EH (cell line): ENCODE measurements around the gene MSGN1.

ENCODE experiments used
- DNase-seq: peaks from one replicate; pipeline ENCODE4 v3.0.0-alpha.2; 2015; ENCODE audit warnings: low read depth

MSGN1 gene, protein sequence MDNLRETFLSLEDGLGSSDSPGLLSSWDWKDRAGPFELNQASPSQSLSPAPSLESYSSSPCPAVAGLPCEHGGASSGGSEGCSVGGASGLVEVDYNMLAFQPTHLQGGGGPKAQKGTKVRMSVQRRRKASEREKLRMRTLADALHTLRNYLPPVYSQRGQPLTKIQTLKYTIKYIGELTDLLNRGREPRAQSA

DNA sequence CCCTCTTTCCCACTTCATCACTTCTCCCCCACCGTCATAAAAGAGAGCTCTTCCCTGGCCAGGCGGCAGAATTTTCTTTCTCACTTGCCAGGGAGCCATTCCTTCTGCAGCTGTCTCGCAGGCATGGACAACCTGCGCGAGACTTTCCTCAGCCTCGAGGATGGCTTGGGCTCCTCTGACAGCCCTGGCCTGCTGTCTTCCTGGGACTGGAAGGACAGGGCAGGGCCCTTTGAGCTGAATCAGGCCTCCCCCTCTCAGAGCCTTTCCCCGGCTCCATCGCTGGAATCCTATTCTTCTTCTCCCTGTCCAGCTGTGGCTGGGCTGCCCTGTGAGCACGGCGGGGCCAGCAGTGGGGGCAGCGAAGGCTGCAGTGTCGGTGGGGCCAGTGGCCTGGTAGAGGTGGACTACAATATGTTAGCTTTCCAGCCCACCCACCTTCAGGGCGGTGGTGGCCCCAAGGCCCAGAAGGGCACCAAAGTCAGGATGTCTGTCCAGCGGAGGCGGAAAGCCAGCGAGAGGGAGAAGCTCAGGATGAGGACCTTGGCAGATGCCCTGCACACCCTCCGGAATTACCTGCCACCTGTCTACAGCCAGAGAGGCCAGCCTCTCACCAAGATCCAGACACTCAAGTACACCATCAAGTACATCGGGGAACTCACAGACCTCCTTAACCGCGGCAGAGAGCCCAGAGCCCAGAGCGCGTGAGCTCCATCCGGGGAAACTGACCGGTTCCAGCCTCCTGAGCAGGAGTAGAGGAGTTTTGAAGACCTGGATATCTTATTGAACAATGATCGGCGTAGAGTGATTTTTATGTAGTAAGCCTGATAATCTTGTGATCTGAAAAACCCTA, at the start of gene MSGN1:
Gene MSGN1 (plus strand): TSS at position 65 of the 850 bp plus-strand sequence. CDS start 59 bp downstream, at position 124.
- DNase-seq = no peak

GRCh38 chr2:17768894-17769293, 47.4 kb upstream of the MSGN1 start:
- DNase-seq = no peak

DNA sequence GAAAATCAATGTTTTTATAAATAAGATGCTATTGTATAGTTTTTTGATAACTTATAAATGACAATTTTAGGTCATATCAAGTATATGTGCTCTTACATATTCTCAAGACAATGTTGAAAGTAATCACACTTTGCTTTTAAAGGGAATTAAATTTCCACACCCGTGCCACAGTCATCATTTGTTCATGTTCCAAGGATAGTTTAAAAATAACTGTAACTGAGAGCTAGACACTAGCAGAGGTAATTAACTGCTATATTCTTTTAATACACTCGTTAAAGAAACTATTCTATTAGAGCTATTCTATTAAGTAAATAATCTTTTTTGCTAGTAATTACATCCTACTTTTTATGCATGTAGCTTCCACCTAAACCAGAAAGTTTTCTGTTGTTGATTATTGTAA, 44.3 kb upstream of the MSGN1 start:
- no peak for DNase-seq

DNA sequence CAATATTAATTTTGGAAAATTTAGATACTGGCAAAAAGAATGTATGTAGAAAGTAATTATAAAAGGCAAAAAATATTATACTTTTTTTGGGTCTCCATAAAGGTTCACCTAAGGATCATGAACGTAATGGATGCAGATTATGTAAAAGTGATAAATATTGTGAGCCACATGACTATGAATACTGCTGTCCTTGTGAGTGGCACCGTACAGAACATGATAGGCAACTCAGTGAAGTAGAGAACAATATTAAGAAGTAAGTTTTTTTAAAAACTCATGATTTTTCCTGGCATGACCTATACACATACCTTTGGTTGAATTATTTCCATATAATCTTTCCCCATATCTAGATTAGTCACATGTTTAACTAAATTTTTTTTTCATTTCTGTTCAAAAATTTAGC, 43.7 kb upstream of the MSGN1 start:
- DNase-seq = no peak

DNA sequence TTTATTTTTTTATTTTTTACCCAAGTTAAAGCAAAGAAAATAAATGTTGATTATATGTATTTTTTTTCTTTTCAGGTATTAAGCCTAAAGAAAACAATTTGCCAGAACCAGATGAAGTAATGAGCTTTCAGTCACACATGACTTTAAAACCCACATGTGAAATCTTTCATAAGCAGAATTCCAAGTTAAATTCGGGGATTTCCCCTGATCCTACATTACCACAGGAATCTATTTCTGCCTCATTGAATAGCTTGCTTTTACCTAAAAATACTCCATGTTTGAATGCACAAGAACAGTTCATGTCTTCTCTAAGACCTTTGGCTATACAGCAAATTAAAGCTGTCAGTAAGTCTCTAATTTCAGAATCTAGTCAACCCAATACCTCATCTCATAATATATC, 35.7 kb upstream of the MSGN1 start:
- no peak for DNase-seq

- no peak for DNase-seq
Measured at GRCh38 chr2:17781482-17781881, 34.8 kb upstream of the MSGN1 start.

GRCh38 chr2:17786727-17787126, 29.5 kb upstream of the MSGN1 start:
- DNase-seq = no peak

- DNase-seq = no peak
Measured at GRCh38 chr2:17788773-17789172, 27.5 kb upstream of the MSGN1 start.

GRCh38 chr2:17790536-17790935, 25.7 kb upstream of the MSGN1 start:
- DNase-seq = no peak

- DNase-seq = peak; percentile 84
Measured at GRCh38 chr2:17791121-17791816, 25.0 kb upstream of the MSGN1 start.

GRCh38 chr2:17791817-17792130, 24.5 kb upstream of the MSGN1 start:
- no peak for DNase-seq

DNA sequence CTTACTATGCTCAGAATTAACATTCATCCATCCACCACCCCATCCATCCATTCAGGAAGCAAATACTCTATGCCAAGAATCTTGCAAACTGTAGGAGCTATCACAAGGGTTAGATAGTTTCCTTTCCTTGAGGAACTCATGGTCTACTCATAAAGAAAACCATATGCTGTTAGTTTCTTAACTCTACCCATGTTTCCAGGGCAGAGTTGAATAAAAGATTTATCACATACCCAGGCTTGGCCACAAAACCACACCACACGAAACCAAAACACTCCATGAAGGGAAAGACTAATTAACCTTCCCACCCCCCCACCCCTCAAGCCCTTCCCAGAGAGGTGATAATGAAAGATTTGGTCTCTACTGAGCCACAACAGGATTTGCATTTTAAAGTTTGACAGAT, 23.7 kb upstream of the MSGN1 start:
- no peak for DNase-seq

DNA sequence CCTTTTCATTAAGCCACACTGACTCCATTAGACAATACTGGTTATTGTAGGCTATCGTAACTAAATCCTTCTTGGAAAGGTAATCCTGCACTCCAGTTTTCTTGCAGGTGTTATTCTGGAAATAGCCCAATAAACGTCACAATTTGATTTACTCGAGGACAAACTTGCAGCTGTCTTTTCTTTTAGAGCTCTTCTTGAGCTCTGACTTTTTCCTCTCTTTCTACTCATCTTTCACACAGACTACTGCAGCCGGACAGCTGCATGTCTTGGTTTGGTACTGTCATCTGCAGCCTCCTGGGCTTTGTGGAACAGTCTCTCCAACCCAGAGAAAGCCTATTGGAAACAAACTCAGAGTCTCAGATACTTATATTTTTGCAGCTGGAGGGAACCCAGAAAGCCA, 23.0 kb upstream of the MSGN1 start:
- no peak for DNase-seq

DNA sequence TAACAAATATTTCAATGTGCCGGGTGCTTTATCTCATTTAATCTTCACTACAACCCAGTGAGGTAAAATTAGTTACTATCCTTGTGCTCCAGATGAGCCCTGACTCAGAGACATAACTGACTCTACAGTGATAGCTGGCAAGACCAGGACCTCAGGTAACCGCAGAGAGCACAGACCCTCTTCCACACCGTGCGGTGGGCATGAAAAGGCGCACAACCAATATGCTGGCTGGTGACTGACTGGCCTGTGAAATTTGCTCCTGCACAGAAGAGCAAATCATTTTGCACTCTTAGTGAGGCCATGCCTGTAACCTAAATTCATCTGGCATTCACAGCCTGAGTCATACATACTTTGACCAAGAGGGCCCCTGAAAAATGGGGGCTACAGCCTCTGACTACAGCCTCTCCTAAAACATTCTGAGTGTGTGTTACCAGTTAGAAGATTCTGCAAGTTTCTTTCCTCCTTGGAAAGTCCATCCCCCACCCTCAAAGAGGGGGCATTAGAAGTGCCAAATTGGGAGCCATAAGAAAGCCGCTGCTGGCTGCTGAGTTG, 22.4 kb upstream of the MSGN1 start:
- peak; percentile 16 for DNase-seq

- DNase-seq = no peak
Measured at GRCh38 chr2:17795309-17795708, 21.0 kb upstream of the MSGN1 start.

GRCh38 chr2:17798338-17798737, 17.9 kb upstream of the MSGN1 start:
- DNase-seq = no peak

GRCh38 chr2:17799301-17800120, 16.7 kb upstream of the MSGN1 start:
- DNase-seq = no peak

- DNase-seq = no peak
Measured at GRCh38 chr2:17800219-17800618, 16.0 kb upstream of the MSGN1 start.

- DNase-seq = no peak
Measured at GRCh38 chr2:17800693-17801458, 15.4 kb upstream of the MSGN1 start.

GRCh38 chr2:17803497-17803896, 12.8 kb upstream of the MSGN1 start:
- DNase-seq = no peak

DNA sequence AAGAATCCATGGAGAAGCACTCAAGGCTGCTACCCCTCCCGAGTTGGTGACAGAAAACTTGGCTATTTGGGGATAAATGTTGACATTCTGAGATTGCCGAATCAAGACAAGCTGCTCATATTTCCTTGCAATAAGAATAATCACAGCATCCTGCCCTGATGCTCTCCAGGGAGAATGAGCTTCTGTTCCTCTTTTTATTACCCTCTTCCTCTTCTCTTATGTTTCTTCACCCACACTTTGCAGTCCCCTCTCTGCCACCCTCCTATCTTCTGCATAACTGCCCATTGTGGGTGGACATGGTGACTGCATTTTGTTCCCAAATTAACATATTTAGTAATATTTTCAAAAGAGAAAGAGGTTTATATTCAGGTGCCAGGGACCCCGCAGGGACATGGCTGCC, 11.9 kb upstream of the MSGN1 start:
- DNase-seq = no peak
